Psoas muscle (tissue), 8 donors: ENCODE results near the gene AVL9. TPM values are rescaled to one million over a fixed set of nuclear protein-coding genes. Genes with fewer than 3 reads are reported as not detected.
"Not testable (repeated sequence)": the region's sequence is repeated elsewhere in the genome, so short reads cannot be mapped to it uniquely, and the experiment has no call there.

ENCODE experiments used
- ATAC-seq, 4 donors: fragments of 200-7000 bp; cut with Tn5 transposase; one replicate each; pipeline ENCODE4 v1.9.1; 2020; ENCODE audit warnings: moderate library complexity in 3 of 4, mild to moderate bottlenecking in 2 of 4
- DNase-seq, 2 donors: peaks; one replicate each; pipeline ENCODE4 v3.0.0-alpha.2; 2020
- H3K27ac ChIP-seq: fragments of 200-600 bp; one replicate; pipeline ENCODE4 v1.8.0; 2022
- H3K27me3 ChIP-seq, 3 donors: fragments of 200-600 bp in 1 of 3; one replicate each; pipeline versions ENCODE4 v1.6.1 to v1.8.0; 2013 to 2022; ENCODE audit warnings: low read length in 2 of 3, mild to moderate bottlenecking in 2 of 3, moderate library complexity in 1 of 3; ENCODE audit not compliant: insufficient read depth in 3 of 3
- H3K36me3 ChIP-seq, 2 donors: fragments of 200-600 bp in 1 of 2; one replicate each; pipeline versions ENCODE4 v1.6.1 to v1.8.0; 2013 to 2022; ENCODE audit warnings: low read depth in 1 of 2, mild to moderate bottlenecking in 1 of 2, moderate library complexity in 1 of 2; ENCODE audit not compliant: insufficient read depth in 1 of 2
- H3K4me1 ChIP-seq: fragments of 200-600 bp; one replicate; pipeline ENCODE4 v1.8.0; 2022
- H3K4me3 ChIP-seq: fragments of 200-600 bp; one replicate; pipeline ENCODE4 v1.8.0; 2022; ENCODE audit warnings: mild to moderate bottlenecking
- H3K9me3 ChIP-seq: fragments of 200-600 bp; one replicate; pipeline ENCODE4 v1.8.0; 2022
- intact Hi-C, 2 donors: fragments of 100-400 bp; cut with DNase I; formaldehyde crosslinking; loops; one replicate each; pipeline versions ENCODE4 v1.11.0 to v1.14.2; 2022
- polyA plus RNA-seq, 3 donors: library from polyadenylated mRNA; stranded (reverse); fragments of 200-250 nt; gene quantifications; one replicate each; pipeline ENCODE4 v1.2.3, GENCODE V29; 2013
- total RNA-seq, 4 donors: library from RNA; stranded (reverse); fragmentation: NEBNext Ultra II Directional in 2 of 4; extraction: Animal tissue kit (Norgen Biotek cat#: 25700) in 2 of 4; gene quantifications; one replicate each; pipeline versions ENCODE4 v1.2.1 to v1.2.4, GENCODE V29; 2021 to 2023
- donor health status: healthy with polysubstance abuse.
- donor health status: DM: no; HTN: no; CAD: no; lungs with moderate emphysema.
- donor health status: Bipolar disorder and iron deficiency.
- donor health status: healthy.
- donor health status: DM: yes; HTN: yes; CAD: no.
- donor health status: DM: no; HTN: no; CAD: no.
- donor health status: DM: no; HTN: no; CAD: no.
- donor health status: DM: yes; HTN: yes; CAD: no.

Gene AVL9
- total and polyA plus RNA-seq, 7 donors: 8.1 to 25.2 (median 18.9) TPM

DNA sequence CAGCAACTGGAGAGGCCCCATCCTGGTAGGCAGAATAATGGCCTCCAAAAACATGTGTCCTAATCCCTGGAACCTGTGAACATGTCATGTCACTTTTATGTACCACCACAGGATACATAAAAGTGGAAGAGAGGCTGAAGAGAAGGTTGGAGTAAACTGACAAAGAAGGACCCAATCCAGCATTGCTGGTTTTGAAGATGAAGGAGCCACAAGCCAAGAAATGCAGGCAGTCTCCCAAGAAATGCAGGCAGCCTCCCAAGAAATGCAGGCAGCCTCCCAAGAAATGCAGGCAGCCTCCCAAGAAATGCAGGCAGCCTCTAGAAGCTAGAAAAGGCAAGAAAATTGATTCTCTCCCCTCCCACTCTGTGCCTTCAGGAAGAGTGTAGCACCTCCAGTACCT is 142.3 kb downstream of the AVL9 start:
- H3K27me3 ChIP-seq, intact Hi-C loops, H3K9me3 ChIP-seq, H3K36me3 ChIP-seq, H3K27ac ChIP-seq, H3K4me1 ChIP-seq, DNase-seq, H3K4me3 ChIP-seq, ATAC-seq: not testable (repeated sequence)

Other genes with a start within 250 kb of the AVL9 start
- gene LSM5, start 5.1 kb upstream of the AVL9 start, total RNA-seq: 10 to 100 TPM; 19.6 to 44.3 (median 35.6) TPM
- 100 to 1,000 TPM in 1 of 3 donors, 10 to 100 TPM in 2; 54.3 to 108 (median 70.5) TPM for gene LSM5, start 5.1 kb upstream of the AVL9 start, polyA plus RNA-seq